A204.1 (cell line): ENCODE data around the gene PPP2R2B.
"Not testable (repeated sequence)": the region's sequence is repeated elsewhere in the genome, so short reads cannot be mapped to it uniquely, and the experiment has no call there.

Source experiments
- FAIRE-seq: peaks from 2 replicates; lab custom pipeline; 2012; peaks lifted over from hg19 to GRCh38; lab: Jason Lieb, UNC

PPP2R2B gene

GRCh38 chr5:146734936-146735577, 143.5 kb downstream of the PPP2R2B start:
- FAIRE-seq, result no peak

DNA sequence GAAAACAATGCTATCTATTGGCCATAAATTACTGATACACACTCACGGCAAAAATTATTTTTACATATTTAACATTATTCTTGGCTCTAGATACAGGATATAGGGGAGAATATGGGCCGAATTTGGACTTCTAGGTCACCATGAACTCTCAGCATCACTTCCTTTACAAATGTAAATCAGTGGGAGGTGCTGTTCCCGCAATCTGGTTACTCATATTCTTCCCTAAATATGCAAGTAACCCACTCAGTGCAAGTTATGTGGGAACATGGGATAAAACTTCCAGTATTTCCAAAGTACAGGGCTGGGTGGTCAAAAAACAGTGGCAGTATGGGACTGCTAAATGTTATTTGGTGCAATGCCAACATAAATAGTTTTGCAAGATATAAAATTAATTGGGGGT, 145.6 kb downstream of the PPP2R2B start:
- no peak for FAIRE-seq

DNA sequence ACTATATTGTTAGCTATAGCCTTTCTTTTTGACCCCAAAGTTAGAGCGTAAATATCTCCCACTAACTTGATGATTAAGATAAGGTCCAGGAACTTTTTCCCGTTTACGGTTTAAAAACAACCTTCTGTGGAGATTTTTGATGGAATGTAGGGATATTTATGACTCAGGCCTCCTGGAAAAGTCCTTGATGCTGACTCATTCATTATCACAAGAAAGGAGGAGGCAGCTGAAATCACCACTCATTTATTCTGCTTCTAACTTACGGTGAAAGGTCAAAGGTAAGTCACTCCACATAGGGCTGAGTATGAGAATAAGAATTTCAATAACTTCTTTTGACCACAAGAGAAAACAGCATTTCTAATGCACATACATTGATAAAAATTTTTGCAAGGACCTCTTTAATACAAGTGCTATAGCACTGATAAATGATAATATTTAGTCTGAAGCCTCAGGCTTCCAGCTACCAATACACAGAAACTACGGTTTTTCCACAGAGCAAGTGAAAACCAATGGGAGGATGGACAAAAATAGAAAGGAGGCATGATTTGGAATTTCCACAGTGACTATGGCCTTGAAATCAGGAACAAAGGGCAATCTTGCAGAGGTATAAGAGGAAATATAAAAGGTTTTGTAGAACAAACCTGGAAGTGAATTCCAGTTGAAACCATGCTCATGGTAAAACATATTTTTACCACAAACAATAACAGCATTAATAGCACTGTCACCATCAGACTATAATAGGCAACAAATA, 146.5 kb downstream of the PPP2R2B start:
- FAIRE-seq, result no peak

GRCh38 chr5:146728746-146729145, 149.8 kb downstream of the PPP2R2B start:
- FAIRE-seq, result not testable (repeated sequence)

- no peak for FAIRE-seq
These were observed 151.7 kb downstream of the PPP2R2B start for GRCh38 chr5:146726891-146727290.

GRCh38 chr5:146726020-146726419, 152.5 kb downstream of the PPP2R2B start:
- FAIRE-seq, result no peak

GRCh38 chr5:146725025-146725424, 153.5 kb downstream of the PPP2R2B start:
- no peak for FAIRE-seq

GRCh38 chr5:146722361-146722779, 156.2 kb downstream of the PPP2R2B start:
- FAIRE-seq, result no peak

DNA sequence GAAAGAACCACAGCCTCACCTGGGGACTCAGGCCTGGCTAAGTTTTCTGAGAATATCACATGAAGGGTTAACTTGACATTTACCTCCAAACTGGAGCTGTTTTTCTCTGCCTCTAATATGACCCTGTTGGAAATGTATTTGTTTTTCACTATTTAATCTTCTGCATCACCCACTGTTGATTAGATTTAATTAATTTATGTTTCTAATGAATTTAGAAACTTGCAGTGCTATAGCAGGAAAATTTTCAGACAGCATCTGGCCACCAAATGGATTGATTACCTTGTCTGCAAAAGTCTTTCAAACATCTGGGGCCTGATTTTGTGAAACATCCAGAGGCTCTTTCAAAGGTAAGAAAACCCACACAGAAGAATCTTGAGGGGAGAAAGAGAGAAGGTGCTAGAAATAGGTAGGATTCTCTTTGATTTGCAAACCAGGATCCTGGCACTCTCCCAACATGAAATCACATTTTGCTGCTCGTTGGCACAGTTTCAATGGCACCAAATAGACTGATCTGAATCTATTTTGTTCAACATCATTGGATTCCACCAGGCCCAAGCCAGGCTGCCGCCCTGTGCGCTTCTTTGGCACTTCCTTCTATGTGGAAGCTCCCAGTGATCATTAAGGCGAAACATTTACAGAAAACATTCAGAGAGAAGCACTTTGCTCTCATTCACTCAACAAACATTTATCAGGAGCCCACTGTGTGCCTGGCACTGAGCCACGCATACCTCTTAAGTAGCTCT, 157.3 kb downstream of the PPP2R2B start:
- FAIRE-seq, result no peak

- FAIRE-seq, result no peak
These were observed 158.4 kb downstream of the PPP2R2B start for GRCh38 chr5:146720107-146720506.

DNA sequence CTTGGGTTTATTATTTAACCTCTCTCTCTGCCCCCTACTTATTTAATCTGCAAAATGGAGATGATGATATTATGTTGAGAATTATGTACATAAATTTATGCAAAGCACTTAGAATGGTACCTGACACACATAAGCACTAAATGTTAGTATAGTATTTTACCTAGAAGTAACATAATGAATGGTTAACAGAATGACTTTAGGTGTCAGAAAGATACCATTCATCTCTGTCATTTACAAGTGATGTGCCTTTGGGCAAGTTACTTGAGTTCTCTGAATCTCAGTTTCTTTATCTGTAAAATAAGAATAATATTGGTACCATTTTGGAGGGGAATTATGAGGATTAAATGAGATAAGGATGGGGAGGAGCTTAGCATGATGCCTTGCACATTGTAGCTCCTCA, 159.4 kb downstream of the PPP2R2B start:
- no peak for FAIRE-seq

- FAIRE-seq, result no peak
These were observed 159.9 kb downstream of the PPP2R2B start for GRCh38 chr5:146718609-146719008.

DNA sequence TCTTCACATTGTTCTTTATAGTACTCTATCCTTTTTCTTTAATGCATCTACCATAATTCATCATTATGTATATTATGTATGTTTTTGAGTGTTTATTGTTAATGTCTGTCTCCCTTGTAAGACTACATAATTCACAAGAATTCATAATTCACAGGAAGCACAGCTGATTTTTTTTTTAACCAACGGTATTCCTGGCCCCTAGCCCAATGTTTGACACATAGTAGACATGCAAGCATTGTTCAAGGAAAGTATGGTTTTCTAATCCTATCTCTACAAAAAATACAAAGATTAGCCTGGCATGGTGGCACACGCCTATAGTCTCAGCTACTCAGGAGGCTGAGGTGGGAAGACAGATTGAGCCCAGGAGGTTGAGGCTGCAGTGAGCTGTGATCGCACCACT, 160.6 kb downstream of the PPP2R2B start:
- FAIRE-seq, result no peak

GRCh38 chr5:146716636-146717035, 161.9 kb downstream of the PPP2R2B start:
- FAIRE-seq, result no peak

- FAIRE-seq, result no peak
These were observed 168.2 kb downstream of the PPP2R2B start for GRCh38 chr5:146710348-146710747.

- no peak for FAIRE-seq
These were observed 171.2 kb downstream of the PPP2R2B start for GRCh38 chr5:146707316-146707715.

DNA sequence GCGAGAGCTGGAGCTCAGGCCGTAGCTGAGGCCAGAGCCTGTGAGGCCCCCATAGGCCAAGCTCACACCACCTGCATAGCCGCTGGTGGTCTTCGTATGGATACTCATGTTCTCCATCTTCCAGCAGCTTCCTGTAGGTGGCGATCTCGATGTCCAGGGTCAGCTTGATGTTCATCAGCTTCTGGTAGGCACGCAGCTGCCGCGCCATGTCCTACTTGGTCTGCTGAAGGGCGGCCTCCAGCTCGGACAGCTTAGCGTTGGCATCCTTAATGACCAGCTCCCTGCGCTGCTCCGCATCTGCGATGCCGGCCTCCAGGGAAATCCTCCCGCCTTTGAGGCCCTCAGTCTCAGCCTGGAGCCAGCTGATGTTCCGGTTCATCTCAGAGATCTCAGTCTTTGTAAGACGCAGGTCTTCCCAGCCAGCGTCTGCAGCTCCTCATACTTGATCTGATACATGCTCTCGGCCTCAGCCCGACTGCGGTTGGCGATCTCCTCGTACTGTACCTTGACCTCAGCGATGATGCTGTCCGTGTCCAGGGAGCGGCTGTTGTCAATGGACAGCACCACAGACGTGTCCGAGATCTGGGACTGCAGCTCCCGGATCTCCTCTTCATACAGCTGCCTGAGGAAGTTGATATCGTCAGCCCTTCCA, 172.1 kb downstream of the PPP2R2B start:
- no peak for FAIRE-seq

DNA sequence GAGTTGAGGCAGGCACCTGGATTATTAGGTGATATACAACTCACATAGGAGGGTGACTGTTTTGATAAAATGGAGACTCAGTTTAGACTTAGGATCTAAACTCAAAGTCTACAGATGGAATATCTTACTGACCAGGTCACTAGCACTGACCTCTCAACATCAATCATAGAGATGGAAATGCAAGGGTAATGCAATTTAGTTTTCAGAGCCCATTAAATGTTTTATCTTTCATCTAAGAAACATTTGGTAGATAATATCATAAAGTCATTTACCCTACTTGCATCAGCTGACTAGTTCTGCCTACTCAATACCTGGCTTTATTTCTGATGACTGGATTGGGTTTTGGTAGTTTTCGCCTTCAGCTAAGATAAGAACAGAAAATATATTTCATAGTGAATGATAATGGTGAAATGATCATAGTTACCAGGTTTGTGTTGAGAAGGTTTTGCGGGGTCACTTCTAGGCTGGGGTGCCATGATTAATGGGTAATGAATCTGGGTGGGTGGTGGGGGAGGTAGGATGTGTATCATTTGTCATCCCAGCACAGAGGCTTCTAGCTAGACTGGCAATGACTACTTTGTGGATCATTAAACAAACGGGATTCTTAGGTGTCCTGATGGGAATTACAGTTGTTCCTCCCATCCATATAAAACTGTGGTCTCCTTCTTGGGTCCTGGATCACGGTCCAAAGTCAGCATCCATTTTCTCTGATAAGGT, 173.4 kb downstream of the PPP2R2B start:
- FAIRE-seq, result no peak

DNA sequence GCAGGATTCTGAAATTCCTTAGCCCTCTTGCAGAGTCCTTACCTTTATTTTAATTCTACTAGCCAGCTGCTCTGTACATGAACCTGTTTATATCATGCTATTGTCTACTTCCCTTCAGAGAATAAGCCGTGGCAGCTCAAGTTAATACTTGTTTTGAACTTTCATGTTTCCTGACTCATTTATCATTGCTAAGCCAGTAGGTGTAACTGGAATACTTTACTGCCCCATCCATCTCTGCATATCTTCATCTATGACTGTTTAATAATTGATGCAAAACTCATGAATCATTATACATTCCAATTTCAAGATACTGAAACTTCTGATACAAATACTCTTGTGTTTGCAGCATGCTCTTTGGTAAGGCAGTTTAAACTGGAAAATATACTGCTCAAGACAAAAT, 174.7 kb downstream of the PPP2R2B start:
- FAIRE-seq, result no peak

DNA sequence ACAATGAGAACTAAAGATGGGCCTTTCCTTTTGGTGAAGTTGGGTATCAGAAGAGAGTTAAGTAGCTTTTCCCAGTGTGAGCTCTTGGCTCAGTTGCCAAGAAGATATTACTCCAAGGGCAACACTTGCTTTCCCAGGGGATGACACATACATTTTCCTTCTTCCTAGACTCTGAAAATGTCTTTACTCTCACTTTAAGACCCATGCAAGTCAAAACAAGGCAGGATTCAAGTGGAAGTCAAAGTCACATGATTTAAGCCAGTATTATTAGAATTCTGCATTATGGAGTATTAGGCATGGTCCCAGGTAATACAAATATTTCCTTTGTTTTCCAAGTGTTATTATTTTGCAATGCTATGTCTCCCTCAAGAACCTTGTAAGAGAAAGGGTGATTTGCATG, 175.1 kb downstream of the PPP2R2B start:
- FAIRE-seq, result no peak

- FAIRE-seq, result no peak
These were observed 178.7 kb downstream of the PPP2R2B start for GRCh38 chr5:146699664-146700418.
